HG03097 (cell line): ENCODE data around the gene CDC45.

Experiments
- ATAC-seq: cut with Tn5 transposase; IDR thresholded peaks from one replicate; pipeline ENCODE4 v1.9.1; 2021; ENCODE audit not compliant: unreplicated experiment, low FRiP score

CDC45 gene

DNA sequence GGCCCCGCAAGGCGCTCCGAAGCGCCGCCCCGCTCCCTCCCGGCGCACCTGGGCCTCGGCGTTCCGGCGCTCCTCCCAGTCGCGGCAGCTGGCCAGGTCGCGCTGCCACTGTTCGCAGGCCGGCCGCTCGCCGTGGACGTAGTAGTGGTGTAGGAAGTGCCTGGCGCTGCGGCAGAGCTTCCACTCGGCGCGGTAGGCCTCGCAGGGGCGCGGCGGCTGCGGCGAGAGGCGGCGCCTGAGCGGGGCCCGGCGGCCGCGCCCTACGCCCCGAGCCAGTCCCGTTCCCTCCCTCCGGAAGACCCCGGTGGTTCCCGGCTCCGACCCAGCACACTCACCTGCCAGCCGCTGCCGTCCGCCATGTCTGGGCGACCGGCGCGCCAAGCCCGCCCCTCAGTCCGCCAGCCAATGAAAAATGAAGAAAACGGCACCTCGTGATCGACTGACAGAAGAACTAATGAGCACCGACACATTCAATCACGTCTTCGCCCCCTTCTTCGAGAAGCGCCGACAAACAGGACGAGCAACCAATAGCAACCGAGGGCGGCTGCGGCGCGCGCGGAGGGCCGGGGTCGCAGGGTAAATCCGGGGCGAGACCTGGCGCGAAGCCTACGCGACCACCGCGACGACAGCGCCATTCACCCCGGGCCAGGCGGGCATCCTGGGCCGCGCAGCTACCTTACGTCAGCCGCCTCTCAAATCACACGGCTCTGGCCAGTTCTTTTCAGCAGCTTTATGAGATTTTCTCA, 32.2 kb upstream of the CDC45 start, which contains the start of gene C22orf39:
Gene C22orf39, minus strand, starts transcription at position 382 of the 746 bp plus-strand sequence. Its CDS starts 23 bp downstream, at position 359.
- ATAC-seq, result peak; percentile 75

DNA sequence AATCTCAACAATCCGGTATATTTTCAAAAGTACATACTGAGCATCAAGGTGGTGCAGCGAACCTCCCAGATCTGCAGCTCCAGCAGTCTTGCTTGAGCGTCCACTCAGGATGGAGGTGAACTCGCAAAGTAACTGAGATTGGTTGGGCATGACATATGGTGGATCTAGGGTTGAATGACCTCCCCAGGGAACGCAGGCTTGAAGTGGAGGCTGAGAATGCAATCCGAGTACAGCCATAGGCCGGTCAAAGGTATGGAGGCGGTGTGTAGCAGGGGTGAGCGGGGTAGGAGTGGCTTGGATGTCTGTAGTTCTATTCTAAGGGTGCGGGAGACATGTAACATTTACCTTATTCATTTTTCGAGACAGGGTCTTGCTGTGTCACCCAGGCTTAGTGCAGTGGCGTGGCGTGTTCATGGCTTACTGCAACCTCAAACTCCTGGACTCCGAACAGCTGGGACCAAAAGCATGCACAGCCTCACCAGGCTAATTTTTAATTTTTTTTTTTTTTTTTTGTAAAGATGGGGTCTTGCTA, 31.6 kb upstream of the CDC45 start:
- peak; percentile 36 for ATAC-seq

DNA sequence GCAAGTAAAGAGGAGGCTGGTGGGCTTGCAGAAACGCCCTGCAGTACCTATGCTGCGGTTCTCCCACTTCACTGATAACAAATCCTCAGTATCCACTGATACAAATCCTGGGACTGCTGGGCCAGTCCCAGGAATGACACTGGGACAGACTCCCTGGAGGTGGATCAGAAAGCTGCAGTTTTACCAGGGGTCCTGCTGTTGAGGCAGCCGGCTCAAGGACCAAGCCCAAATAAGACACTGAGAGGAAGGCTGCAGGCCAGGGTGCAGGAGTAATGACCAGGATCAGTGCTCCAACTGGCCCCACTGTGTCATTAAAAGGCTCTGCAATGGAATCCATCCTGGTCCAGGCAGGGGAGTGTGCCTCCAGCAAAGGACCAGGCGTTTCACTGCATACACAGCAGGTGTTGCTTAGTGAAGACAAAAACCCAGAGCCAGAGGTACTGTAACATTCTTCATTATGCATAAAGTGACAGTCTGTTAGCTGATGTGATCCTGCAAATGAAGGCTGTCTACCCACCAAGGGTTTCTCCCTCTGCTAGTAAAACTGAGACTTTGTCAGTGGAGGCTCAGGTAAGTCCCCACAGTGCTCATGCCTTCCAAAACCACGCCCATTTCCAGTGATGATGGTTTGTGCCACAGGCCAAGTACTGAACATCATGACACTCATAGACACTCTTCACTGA, 30.8 kb upstream of the CDC45 start:
- no peak for ATAC-seq

GRCh38 chr22:19449422-19449767, 30.3 kb upstream of the CDC45 start:
- ATAC-seq, result no peak

DNA sequence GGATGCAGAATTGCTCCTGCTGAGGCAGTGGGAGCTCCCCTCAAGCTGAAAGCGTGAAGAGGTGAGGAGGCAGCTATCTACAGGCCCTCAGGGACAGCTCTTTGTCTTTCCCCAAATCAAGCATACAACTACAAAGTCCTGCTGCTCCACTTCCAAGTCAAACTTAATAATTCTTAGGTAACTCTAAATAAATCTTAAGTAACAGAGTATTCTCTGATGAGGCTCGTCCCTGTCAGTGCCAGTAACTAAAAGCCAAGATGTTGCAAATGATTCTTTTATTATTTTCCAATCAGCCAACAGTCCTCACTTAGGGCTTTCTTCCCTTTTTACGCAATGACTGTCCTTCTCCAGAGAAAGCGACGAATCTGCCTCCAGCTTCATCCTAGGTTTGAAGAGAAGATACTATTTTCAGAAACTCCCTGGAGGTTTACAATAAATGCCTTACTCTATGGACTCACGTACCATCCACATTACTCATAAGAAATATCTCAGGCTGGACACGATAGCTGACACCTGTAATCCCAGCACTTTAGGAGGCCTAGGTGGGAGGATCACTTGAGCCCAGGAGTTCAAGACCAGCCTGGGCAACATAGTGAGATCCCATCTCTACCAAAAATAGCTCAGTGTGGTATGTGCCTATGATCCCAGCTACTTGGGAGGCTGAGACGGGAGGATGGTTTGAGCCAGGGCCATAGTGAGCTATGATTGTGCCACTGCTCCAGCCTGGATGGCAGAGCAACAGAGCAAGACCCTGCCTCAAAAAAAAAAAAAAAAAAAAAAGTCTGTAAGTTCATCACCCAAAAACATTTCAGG, 29.2 kb upstream of the CDC45 start:
- no peak for ATAC-seq

GRCh38 chr22:19451570-19451969, 28.1 kb upstream of the CDC45 start:
- no peak for ATAC-seq

DNA sequence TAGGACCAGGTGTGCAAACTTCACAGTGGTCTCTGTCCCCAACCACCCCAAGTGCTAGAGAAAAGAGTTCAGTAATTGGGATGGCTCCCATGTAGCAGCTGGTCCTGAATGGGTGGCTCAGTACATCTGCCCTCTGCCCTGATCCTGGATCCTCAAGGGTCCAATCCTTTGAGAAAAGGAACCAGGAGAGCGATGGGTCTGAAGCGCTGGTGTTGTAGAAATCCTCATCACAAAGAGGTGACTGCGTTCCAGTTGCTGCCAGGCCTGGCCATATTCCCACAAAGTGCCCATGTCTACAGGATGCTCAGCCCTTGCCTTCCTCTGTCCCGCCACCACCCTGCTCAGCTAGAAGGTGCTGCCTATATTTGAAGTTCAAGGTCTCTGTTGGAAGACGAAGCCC, 26.0 kb upstream of the CDC45 start:
- ATAC-seq, result no peak

- ATAC-seq, result no peak
These were observed 25.6 kb upstream of the CDC45 start for GRCh38 chr22:19454156-19454555.

GRCh38 chr22:19455033-19455432, 24.7 kb upstream of the CDC45 start:
- ATAC-seq, result no peak

DNA sequence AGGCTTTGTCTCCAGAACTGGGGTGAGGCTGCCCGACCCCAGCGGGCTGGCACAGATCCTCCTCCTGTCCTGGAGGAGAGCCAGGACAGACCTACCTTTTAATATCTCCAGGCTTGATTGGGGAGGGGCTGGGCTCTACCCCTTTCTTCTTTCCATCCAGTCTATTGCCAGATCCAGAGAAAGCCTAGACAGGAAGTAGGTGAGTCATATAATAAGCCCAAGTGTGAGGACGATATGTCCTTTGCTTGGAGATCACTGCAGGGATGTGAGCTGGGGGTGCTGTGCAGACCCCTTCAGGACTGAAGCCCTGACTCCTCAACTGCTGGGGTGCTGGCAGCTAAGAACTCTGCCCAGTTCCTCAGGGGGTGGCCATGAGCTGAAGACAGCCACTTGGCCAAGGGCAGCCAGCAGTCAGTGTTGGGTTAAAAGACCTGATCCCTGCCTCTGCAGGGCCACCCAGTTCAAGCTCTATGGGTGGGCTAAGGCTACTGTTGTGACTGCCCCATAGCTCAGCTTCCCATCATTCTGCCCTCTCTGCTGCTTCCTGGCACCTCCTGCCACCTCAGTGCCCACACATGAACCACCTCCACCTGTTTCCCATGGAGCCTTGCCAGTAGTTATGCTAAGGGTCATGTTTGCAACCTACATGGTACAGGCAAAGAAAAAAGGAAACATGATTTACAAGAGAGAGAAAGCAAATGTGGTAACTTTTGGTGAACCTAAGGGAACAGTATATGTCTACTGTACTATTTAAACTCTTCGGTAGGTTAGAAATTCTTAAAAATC, 23.9 kb upstream of the CDC45 start:
- no peak for ATAC-seq

- no peak for ATAC-seq
These were observed 23.2 kb upstream of the CDC45 start for GRCh38 chr22:19456541-19456940.

DNA sequence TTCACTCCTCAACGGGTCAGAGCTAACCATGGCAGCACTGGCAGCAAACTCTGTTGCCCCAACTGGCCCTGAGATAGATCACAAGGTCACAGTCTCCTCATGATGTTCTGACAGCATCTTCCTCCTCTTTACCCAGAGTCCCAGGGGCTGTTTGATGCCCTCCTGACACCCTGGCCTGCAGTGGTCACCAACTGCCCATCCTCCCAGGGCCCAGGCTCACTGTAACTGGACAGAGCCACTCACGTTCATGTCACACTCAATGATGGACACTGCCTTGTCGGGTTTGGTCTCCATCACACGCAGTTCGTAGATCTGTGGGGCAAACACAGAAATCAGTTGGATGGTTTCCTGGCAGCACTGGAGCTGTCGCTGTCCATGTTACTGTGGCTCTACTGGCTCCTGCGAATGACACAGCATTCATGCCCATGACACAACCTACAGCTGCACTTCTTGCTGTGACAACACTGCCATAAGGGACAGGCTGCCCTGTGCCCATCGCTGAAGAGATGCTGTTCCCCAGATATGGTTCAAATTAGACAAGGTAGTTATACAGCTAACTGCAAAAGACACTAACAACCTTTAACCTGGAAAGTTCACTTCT, 21.8 kb upstream of the CDC45 start:
- no peak for ATAC-seq

- no peak for ATAC-seq
These were observed 19.7 kb upstream of the CDC45 start for GRCh38 chr22:19460036-19460435.

DNA sequence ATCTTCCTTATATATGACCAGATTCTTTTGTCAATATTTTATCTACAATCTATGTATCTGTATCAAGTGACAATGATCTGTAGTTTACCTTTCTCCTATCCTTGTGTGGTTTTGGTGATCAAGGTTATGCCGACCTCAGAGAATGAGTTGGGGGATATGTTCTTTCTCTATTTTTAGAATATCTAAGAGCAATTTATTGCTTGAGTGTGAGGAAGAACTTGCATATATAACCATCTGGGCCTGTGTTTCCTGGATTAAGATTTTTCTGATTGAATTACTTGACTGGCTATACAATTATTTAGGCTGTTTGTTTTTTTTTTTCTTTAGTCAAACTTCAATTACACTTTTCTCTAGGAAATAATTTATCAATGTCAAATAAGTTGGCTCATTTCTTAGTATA, 18.2 kb upstream of the CDC45 start:
- ATAC-seq, result no peak

DNA sequence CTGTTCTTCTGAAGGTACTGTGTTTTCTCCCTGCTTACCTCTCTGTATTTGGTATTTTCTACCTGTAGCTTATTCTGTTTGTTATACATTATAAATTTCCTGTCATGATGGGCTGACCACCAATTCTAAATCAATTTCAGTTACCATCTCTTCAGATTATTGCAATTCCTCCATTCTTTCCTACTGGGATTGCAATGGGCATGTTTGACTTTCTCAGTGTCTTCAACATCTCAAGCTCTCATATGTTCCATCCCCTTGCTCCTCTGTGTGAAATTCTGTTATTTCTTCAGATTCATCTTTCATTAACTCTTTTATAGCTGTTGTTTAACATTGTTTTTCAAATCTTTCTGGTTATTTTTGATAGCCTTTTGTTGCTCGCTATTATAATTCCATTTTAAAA, 16.7 kb upstream of the CDC45 start:
- ATAC-seq, result no peak

DNA sequence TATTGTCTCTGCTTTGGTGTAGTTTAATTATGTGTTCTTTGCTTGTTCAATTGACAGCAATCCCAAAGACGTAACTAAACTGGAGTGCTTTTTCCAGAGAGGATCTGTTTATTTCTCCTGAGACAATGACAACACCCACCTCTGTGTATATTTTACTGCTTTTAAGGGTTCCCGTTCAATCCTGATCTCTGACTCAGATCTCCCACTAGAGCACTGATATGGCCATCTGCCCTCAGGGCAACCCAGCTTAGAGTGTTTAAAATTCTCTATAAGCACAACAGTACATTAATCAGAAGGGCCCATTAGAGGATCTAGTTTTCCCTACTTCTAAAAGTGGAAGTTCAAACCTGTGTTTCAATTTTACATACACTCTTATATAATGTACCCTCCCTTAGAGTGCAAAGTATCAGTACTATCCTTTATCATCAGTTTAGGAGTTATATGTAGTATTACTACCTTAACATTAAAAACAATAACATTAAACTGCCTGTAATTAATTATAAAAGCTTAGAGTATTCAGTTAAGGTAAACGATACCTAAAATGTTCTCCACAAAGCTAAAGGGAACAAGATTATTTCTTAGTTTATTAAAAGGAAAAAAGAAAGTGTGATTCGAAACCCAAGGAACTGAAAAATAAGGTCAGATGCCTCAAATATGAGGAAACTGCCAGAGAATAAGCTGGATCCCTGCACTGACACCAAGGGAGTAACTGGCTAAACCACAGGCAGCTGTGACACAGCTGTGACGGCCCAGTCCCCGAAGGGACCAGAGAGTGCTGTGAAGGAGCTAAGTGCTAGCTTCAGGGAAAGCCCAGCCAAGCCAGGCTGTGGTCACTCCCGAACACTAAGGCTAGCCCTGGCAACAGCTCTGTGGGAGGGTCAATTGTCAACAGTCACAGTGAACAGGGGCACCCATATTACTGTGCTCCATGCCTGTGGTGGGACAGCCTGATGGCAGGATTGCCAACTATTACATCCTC, 15.9 kb upstream of the CDC45 start:
- ATAC-seq, result no peak

- no peak for ATAC-seq
These were observed 15.2 kb upstream of the CDC45 start for GRCh38 chr22:19464546-19464945.

DNA sequence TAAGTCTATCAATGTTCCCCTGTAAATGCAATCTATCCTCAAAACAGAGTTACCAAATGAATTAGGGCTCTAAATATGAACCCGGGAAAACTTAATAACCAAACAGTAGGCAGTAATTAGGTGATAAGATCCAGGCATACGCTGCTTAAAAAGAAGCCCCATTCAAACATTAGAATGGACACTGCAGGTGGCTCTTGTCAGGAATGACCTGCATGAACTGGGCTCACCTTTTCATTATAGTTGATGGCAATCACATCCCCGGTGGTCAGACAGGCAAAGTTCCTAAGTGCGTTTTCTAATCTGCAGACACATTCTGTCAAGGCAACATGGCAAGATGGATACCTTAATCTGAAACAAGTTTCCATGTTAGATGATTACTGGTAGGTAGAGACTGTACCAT, 14.7 kb upstream of the CDC45 start:
- no peak for ATAC-seq
